ENCODE measurements around the gene MYH14.

DNA sequence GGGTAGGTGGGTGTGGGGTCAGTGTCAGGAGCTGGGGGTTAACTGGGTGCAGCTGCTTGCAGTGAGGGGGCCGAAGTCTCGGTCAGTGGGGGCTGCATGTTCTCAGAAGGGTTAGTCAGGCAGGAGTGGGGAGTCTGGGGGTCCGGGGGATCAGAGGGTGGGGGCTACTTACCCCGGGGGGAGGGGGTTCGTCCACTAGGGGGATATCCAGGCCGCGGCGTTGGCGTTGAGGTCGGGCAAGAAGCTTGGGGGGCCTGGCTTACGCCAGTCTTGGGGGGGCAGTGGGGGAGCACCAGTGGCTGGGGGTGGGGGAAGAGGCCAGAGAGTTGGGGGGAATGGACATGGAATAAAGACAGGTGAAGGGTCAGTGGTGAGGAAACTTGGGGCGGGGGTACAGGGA, 116.6 kb downstream of the MYH14 start:
- TF ChIP-seq, protein P1, sequence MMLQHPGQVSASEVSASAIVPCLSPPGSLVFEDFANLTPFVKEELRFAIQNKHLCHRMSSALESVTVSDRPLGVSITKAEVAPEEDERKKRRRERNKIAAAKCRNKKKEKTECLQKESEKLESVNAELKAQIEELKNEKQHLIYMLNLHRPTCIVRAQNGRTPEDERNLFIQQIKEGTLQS (IDR thresholded peaks at IDR 0.05; ENCODE audit: insufficient read depth, low read depth, low read length) = no peak
- TF ChIP-seq USF2 (IDR thresholded peaks at IDR 0.05; ENCODE audit: low read length) (no peak), EP300 (IDR thresholded peaks at IDR 0.05; ENCODE audit: borderline replicate concordance in 1 of 2, low read depth in 2 of 2, low read length in 2 of 2) (no peak), POLR2AphosphoS5 (IDR thresholded peaks at IDR 0.05; ENCODE audit: low read depth, low read length) (no peak), CTCF (IDR thresholded peaks at IDR 0.05; ENCODE audit: control extremely low read depth in 1 of 3, insufficient read depth in 1 of 3, low read depth in 1 of 3, low read length in 3 of 3) (no peak), CREB1 (IDR thresholded peaks at IDR 0.05) (no peak), KDM1A (IDR thresholded peaks at IDR 0.05; ENCODE audit: borderline replicate concordance, low read length) (no peak), PHF8 (conservative IDR thresholded peaks at IDR 0.05; ENCODE audit: low read depth, low read length) (no peak), SRF (IDR thresholded peaks at IDR 0.05; ENCODE audit: low read depth, low read length) (no peak), EZH2 (IDR thresholded peaks at IDR 0.05; ENCODE audit: low read depth, low read length, severe bottlenecking) (no peak), CHD1 (IDR thresholded peaks at IDR 0.05; ENCODE audit: low read depth, low read length) (no peak)
